DMS53 (cell line): ENCODE measurements around the gene FMOD.

Experiments used
- DNase-seq: peaks from one replicate; lab custom pipeline; 2025; lab: John Stamatoyannopoulos, UW

Gene FMOD

DNA sequence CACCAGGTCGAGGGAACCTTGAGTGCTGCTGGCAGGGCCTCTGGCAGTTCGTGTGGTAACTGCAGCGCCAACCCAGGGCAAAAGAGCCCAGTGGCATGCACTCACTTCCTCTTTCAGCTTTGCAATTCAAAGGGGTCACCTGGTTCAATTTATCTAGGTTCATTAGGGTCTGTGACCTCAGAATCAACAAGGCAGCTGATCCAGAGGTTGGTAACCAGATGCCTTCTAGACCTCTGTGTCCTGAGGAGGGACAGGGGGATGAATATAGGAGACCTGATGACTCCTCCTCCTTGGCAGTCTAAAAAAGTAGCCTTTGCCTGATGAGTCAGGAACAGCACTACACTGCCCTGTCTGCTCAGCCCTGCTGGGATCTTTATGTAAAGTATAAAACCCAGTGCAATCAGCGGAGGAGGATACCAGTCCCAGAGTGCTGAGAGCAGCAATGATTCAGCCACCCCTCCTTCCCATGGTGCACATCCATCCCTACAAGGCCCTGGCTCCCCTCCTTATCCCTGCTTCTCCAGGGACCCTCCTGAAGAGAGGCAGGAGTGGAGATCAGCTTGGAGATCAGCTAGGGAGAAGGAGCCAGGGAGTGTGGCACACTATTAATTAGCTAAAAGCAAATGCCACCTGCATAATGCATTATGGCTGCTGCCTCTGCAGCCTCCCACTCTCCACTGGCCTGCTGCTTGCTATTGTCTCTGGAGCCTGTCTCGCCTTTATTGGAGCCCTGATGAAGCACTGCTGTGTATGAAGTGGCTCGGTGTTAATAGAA, 11.2 kb upstream of the FMOD start:
- peak; percentile 21 for DNase-seq

- no peak for DNase-seq
Observed at GRCh38 chr1:203360547-203361185, 9.7 kb upstream of the FMOD start.

GRCh38 chr1:203359010-203359571, 8.2 kb upstream of the FMOD start:
- no peak for DNase-seq

DNA sequence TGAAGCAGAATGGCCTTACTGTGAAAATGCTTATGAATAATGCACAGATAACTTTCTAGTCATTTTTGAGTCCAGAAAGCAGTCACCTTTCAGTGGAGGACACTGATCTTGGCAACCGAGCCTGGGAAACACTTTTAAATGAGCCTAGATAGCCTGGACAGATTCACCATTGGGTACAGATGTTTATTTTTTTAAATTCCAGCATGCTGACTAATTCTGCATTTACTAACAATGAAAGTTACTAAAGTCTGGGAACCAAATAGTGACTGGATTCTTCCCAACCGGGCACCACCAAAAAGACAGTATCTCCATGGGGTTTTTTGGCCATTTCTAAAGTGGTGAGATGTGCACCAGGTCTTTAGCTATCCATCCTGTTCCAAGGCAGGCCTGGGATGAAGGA, 3.3 kb upstream of the FMOD start:
- no peak for DNase-seq

DNA sequence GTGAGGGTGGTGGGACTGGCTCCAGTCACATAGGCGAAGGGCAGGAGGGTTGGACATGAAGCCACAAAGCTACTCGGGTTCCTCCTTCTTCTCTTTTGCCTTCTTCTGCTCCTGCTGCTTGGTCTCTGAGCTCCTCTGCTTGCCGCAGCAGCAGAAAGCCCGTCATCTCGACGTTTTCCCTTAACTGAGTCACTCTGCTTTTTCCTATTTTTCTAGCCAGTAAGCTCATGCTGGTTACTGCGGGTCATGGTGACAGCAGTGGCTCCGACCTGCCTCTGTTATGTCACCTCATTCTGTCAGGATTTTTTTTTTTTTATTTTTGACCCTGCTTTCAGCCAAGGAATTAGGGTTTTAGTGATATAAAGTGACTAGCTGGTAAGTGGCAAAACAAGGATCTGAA, 2.6 kb upstream of the FMOD start:
- no peak for DNase-seq

DNA sequence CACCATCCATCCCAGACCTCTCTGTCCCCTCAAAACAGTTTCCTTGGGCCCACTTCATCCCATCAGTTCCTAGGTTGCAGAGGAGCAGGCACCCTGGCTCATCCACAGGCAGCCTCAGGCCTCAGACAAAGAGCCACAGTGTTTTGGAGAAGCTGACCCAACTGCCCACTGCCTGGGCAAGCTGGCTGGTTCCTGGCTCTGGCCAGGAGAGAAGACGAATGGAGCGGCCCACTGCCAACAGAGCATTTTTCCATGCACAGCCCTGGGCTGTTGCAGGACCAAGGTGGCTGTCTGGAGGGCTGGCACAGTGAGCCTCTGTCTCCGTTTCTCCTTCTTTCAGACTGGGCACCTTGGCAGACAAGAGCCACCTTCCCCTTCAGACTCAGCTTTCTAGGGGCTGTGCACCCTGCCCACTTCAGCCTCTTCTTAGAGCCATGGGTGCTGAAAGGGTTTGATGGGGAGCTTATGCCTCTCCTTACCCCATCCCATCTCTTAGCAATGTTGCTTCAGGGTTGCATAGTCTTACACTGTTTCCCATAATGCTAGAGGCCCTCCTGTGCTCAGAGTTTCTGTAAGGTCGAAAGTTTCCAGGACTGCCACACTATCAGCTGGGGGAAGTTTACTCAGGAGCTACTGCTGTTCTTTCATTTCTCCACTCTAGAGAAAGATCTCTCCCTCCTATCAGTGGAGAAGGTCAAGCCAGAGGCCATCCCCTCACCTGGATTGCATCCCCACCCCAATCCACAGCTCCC, 973 bp downstream of the FMOD start:
- DNase-seq = no peak

DNA sequence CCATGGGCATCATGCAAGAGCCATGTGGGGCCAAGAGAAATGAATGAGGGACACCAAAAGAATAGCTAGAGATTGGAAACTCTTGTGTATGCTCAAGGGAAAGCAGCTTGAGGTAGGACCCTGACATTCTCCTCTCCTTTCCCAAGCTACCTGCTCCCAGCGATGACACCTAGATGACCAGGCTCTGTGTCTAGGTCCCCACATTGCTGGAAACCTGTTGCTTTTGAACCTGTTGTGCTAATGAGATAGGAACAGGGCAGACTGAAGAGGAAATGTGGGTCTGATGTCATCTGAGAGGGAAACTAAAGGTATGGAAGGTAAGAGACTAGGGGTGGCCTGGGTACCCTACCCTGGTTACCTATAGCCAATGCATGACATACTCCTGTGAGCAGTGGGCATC, 1.8 kb downstream of the FMOD start:
- DNase-seq = no peak

- DNase-seq = no peak
Observed at GRCh38 chr1:203346769-203347102, 4.2 kb downstream of the FMOD start.

DNA sequence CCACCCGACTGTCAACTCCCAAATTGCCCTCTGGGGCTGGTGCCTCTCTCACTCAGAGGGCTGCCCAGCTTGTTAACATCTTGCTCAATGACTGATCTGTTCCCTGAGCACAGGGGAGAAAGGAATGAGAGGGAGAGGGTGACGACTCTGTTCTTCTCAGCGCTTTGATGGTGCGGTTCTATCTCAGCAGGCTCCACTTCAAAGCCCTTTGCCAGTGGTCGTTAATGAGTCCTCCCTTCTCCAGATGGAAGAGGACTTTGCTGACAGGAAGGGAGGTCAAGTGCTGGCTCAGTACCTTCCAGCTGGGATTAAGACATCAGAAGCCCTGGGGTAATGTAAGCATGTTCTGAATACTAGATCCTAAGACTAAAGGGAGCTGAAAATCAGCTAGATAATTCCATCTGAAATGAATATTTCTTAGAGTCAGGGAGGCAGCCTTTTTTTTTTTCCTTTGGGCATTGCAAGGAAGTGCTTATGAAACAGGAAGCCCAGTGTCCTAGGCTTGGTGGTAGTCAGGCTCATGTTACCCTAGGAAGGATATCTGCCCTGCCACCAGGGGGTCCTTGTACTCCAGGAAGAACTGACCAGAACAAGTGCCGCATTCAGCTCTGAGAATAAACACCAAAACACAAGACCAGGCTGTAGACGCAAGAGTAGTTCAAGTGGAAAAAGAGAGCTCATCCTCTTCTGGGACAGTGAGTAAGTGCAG, 4.7 kb downstream of the FMOD start:
- peak; percentile 48 for DNase-seq

GRCh38 chr1:203343956-203344754, 6.8 kb downstream of the FMOD start:
- DNase-seq = no peak

GRCh38 chr1:203342192-203342940, 8.6 kb downstream of the FMOD start:
- peak; percentile 81 for DNase-seq

DNA sequence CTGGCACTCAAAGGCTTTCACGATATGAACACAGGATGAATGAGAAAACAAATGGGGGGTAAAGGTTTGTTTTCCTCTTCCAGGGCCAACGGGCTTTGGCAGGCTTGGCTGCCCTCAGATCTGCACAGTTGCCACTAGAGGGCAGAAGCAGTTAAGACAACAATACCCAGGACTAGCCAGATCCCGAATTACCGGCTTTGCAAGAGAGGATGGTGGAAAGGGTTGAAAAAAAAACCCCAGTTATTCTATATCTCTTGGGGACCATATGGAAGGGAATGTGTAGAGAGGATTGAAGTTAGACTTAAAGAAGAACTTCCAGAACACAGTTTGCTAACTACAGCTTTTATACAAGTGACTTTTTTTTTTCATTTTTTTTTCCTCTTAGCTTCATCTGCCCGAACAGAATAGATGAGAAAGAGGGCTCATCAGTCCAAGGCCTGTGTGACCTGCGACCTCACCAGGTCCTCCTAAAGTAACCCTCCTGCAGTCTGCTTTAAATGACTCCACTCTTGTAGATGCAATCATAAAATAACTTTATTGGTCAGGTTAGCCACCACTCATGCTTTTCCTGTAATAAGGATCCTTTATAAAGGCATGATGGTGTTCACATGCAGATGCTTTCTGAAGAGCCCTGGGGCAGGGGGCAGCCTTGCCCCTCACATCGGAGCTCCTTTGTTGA, 10.7 kb downstream of the FMOD start:
- peak; percentile 97 for DNase-seq

GRCh38 chr1:203338335-203339036, 12.4 kb downstream of the FMOD start:
- DNase-seq = peak; percentile 86

DNA sequence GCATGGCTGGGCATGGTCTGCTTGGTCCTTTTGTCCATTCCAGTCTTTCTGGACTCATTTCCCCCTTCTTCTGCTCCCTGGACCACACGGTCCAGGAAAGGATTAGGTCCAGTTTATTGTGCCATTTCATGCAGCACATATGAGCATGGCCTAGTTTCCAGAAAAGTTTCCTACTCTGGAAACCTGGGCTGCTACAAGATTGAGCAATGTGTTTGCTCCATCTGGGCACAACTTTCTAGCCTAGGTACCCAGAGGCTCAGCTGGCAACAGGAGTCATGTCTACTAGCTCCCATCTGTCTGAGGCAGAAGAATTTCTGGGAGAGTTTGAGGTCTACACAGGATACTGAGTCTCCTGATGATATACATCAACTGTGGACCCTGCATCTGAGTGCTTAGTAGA, 14.8 kb downstream of the FMOD start:
- DNase-seq = no peak

DNA sequence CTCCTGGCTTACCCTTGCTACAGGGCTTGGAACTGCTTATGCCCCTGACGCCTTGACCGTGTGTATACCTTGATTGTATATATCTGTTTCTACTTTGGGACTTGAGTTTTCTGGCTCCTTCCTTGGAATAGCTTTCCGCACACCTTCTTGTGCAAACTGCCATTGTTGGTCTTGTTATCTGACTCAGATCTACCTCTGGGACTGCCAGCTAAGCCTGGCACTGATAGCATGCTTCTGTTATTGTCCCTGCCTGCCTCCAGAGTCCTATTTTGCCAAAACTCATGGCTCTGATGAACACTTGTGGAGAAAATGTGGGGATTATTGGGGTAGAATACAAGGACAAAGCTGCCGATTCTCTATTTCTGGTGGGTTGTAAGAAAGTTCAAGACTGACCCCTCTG, 15.4 kb downstream of the FMOD start:
- DNase-seq = no peak

DNA sequence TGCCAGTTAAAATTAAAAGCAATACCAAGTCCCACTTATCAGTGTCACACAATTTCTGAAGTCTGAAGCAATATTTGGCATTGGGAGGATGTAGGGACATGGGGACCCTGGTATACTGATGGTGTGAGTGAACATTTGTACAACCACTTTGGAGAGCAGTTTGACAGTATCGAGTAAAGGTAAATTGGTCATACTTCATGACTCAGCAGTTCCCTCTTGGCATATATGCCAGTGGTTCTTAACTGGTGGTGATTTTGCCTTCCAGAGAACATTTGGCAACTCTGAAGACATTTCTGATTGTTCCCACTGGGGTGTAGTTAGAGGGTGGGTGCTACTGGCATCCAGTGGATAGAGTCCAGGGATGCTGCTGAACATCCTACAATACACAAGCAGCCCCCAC, 19.7 kb downstream of the FMOD start:
- no peak for DNase-seq

- peak; percentile 97 for DNase-seq
Observed at GRCh38 chr1:203328714-203329122, 22.2 kb downstream of the FMOD start.

- peak; percentile 95 for DNase-seq
Observed at GRCh38 chr1:203327684-203328457, 23.1 kb downstream of the FMOD start.
